GM12872 (cell line): Measurements from ENCODE around the gene WARS2.

Source experiments
- TF ChIP-seq, protein P1 (sequence below): IDR thresholded peaks from 3 replicates; pipeline ENCODE4 v1.5.1; 2011; ENCODE audit warnings: low read depth, mild to moderate bottlenecking, low read length, moderate library complexity; ENCODE audit not compliant: insufficient read depth

Gene WARS2

DNA sequence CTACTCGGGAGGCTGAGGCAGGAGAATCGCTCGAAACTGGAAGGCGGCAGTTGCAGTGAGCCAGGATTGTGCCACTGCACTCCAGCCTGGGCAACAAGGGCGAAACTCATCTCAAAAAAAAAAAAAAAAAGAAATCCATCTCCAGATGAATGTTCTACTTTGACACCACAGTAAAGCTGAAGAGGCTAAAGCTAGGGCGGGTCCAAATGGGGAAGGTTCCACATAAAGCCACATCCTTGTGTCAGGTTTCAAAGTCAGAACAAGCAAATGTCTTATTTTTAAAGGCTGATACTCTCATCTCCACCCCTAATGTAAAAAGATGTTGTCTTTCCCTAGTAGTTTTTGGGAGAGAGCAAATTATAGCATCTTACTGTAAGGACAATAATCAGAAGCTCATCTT, 4.4 kb upstream of the WARS2 start:
- TF ChIP-seq, protein P1, sequence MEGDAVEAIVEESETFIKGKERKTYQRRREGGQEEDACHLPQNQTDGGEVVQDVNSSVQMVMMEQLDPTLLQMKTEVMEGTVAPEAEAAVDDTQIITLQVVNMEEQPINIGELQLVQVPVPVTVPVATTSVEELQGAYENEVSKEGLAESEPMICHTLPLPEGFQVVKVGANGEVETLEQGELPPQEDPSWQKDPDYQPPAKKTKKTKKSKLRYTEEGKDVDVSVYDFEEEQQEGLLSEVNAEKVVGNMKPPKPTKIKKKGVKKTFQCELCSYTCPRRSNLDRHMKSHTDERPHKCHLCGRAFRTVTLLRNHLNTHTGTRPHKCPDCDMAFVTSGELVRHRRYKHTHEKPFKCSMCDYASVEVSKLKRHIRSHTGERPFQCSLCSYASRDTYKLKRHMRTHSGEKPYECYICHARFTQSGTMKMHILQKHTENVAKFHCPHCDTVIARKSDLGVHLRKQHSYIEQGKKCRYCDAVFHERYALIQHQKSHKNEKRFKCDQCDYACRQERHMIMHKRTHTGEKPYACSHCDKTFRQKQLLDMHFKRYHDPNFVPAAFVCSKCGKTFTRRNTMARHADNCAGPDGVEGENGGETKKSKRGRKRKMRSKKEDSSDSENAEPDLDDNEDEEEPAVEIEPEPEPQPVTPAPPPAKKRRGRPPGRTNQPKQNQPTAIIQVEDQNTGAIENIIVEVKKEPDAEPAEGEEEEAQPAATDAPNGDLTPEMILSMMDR, result no peak

DNA sequence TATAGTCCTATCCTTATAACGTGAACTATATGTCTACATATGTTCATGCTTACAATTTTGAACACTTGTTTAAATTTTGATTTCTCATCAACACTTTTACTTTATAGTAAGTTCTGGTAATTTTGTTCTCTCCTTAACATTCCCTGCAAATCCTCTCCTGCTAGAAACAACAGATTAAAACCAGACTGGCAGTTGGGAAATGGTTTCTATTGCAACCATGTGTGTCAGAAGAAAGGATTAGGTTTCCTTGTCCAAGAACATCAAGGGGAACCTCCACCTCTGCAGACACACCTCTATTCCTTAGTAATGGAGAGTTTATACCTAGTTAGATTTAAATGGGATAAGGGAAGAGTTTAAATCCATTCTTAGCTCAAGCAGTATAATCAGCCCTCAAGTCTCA, 3.3 kb upstream of the WARS2 start:
- TF ChIP-seq, protein P1, result no peak

DNA sequence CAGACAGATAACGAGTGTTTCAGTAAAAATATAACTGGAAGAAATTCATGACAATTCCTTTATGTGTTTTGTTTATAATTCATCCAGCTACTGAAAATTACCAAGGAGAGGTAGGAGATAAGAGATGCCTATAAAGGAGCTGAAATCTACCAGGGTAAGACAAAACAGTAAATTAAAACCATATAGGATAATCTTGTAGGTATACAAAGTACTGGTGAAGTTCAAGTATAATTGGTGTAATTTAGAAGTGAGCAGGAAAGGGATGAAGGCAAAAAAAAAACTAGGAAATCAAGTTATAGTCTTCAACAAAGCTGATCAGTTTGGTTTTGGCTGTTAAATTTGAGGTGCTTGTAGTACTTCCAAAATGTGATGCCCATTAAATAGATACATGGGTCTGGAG, 1.2 kb upstream of the WARS2 start:
- TF ChIP-seq, protein P1, result no peak

DNA sequence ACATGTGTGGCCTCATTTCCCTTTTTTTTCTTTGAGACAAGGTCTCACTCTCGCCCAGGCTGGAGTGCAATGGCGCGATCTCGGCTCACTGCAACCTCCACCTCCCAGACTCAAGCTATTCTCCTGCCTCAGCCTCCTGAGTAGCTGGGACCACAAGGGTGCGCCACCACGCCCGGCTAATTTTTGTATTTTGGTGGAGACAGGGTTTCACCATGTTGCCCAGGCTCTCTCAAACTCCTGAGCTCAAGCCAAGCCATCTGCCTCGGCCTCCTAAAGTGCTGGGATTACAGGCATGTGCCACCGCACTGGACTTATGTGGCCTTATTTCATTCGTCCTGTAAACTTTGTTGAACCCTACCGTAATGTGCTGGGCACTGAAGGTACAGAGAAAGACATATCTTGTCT, 569 bp upstream of the WARS2 start:
- TF ChIP-seq, protein P1, result peak; percentile 35; the same call in 2 of the 3 replicates

DNA sequence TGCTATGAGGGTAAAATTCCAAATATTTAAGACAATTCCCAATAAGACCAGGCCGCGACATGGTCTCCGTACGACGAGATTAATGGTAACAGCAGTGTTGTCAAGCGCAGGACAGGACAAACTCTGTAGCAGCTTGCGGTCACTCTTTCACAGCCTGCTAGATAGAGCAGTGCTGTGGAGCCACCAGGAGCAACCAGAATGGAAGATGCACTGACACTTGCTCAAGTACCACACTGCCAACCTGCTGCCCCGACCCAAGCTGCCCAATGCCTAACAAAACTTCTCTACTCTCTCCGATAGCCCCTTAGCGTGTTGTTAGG, 636 bp downstream of the WARS2 start:
- TF ChIP-seq, protein P1, result no peak

DNA sequence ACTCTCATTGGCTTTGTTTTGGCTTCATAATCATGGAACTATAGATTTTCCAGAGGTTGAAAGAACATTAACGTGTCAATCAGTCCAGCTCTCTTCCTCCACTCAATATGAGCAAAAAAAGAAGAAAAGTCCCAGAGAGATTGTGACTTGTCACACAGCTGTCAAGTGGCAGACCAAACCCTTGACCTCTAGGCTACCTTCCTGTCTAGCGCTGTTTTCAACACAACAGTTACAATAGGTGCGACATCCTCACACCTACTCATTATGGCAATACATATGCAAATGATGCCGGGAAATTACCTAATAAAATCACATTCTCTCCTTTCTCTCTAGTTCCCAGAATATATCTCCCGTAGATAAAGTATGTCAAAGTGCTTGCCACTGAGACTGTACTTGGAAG, 1.1 kb downstream of the WARS2 start:
- TF ChIP-seq, protein P1, result no peak

DNA sequence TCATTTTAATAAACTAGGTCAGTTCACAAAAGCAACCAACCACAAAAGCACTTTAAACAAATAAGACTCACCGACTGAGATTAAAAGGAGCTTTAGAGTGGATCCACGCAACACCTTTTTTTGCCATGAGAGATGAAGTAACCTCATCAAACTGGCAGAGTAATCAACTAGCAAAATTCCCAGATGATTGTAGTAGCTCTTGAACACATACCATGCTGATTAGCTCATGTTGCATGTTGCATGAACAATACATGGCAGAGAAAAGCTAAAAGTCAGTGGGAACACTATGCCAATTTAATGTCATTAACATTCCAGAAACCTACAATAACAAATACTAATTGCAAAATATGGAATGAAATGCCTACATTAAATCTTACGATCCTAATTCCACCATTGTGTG, 4.1 kb downstream of the WARS2 start:
- TF ChIP-seq, protein P1, result no peak

DNA sequence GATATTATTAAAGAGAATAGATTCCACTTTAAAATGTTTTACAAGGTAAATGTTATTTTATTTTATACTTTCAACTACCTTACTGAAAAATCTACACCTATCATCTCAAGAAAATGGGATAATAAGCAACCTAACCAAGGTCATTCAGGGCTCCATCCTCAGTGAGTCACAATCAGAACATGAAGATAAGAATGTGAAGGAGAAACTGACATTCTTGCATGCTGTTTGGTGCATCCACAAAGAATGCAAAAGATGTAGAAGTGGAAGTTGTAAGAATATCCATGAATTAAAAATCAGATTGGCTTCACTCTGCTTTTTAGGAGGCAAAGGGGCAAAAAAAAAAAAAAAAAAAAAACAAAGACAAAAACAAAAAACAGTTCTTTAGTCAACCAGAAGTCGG, 6.5 kb downstream of the WARS2 start:
- TF ChIP-seq, protein P1, result no peak
